NT2/D1 (cell line): ENCODE data around the gene IBTK.

ENCODE experiments used
- YY1 ChIP-seq: IDR thresholded peaks from 2 replicates; pipeline ENCODE4 v1.6.1; 2011; ENCODE audit not compliant: insufficient read length, insufficient read depth
- ZNF274 ChIP-seq: IDR thresholded peaks from 2 replicates; pipeline ENCODE4 v1.6.1; 2011; ENCODE audit warnings: mild to moderate bottlenecking, low read depth, low read length

DNA sequence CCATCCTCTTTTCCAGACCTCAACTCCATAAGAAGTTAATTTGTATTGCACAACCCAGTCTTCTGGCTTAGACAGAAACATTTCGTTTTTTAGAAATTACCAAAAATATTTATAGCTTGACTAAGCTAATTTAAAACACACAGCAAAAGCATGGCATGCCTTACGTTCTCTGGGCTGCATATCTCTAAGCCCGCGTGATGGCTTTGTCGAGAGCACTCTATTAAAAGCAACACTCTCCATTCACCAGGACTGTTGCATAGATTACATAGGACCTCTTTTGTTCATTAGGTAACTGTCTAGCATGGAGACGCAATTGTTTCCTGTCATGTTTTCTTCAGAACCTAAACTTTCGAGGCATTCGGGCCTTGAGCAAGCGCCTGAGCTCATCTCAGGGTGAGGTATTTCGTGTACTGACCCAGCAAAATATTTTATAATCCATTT lies 104.5 kb downstream of the IBTK start:
- TF ChIP-seq ZNF274 (no peak), YY1 (no peak)
